ENCODE measurements around the gene EPG5. TPM values are rescaled to one million over a fixed set of nuclear protein-coding genes. Genes with fewer than 3 reads are reported as not detected.

EPG5 gene
- total and polyA plus RNA-seq, 5 experiments from 2014 or later = 2.8 to 53.5 (median 4.7) TPM

GRCh38 chr18:45806226-45806625, 160.9 kb downstream of the EPG5 start:
- H3K4me1 Mint-ChIP-seq = peaks cover 7 to 10% (median 9%) of the 10 kb centered on the region in 4 donors
- H3K27me3 Mint-ChIP-seq = peaks cover 4 to 19% (median 6%) of the 10 kb centered on the region in 5 donors
- no peak overlapping the region for H3K27ac Mint-ChIP-seq
- ATAC-seq = no peak
- peaks cover 3 to 29% (median 27%) of the 10 kb centered on the region in 3 donors for H3K36me3 Mint-ChIP-seq
- H3K9me3 Mint-ChIP-seq = peaks cover 0 to 31% (median 22%) of the 10 kb centered on the region in 9 donors
- POLR2A ChIA-PET = no interaction called here
- H3K4me3 Mint-ChIP-seq = no peak overlapping the region
- DNase-seq = no peak

GRCh38 chr18:45805551-45805950, 161.6 kb downstream of the EPG5 start:
- DNase-seq = no peak
- peaks cover 7 to 10% (median 9%) of the 10 kb centered on the region in 4 donors for H3K4me1 Mint-ChIP-seq
- peaks cover 6 to 32% (median 30%) of the 10 kb centered on the region in 3 donors for H3K36me3 Mint-ChIP-seq
- ATAC-seq = no peak
- POLR2A ChIA-PET = no interaction called here
- peaks cover 4 to 19% (median 6%) of the 10 kb centered on the region in 5 donors for H3K27me3 Mint-ChIP-seq
- no peak overlapping the region for H3K27ac Mint-ChIP-seq
- peaks cover 0 to 31% (median 22%) of the 10 kb centered on the region in 9 donors for H3K9me3 Mint-ChIP-seq
- H3K4me3 Mint-ChIP-seq = no peak overlapping the region

GRCh38 chr18:45802814-45803492, 164.2 kb downstream of the EPG5 start:
- DNase-seq (no peak), ATAC-seq (no peak)
- Mint-ChIP-seq H3K4me3 (no peak overlapping the region), H3K27ac (no peak overlapping the region), H3K4me1 (peaks cover 0 to 8% (median 0%) of the 10 kb centered on the region in 4 donors), H3K36me3 (peaks cover 8 to 26% (median 24%) of the 10 kb centered on the region in 3 donors), H3K27me3 (peaks cover 4 to 19% (median 6%) of the 10 kb centered on the region in 5 donors), H3K9me3 (peaks cover 0 to 26% (median 14%) of the 10 kb centered on the region in 9 donors)
- POLR2A ChIA-PET = no interaction called here

GRCh38 chr18:45801416-45802004, 165.6 kb downstream of the EPG5 start:
- DNase-seq (no peak), ATAC-seq (no peak)
- Mint-ChIP-seq H3K9me3 (peaks cover 0 to 27% (median 12%) of the 10 kb centered on the region in 9 donors), H3K27me3 (peaks cover 4 to 19% (median 6%) of the 10 kb centered on the region in 5 donors), H3K27ac (peak overlapping the region in 1 of 10 donors; percentile 17), H3K36me3 (peaks cover 8 to 26% (median 26%) of the 10 kb centered on the region in 3 donors), H3K4me1 (peaks cover 0 to 5% (median 0%) of the 10 kb centered on the region in 4 donors), H3K4me3 (no peak overlapping the region)
- POLR2A ChIA-PET = no interaction called here

Other genes with a start within 250 kb of the EPG5 start
- gene SLC14A1, start 243.1 kb downstream of the EPG5 start, total RNA-seq = 1 to 10 TPM; 4.1 to 4.3 TPM
- gene SLC14A1, start 243.1 kb downstream of the EPG5 start, polyA plus RNA-seq = 1 to 10 TPM in 2 of 3 donors, under 1 TPM in 1; 0.71 to 2.3 (median 1.1) TPM
- not detected for gene SIGLEC15, start 141.7 kb downstream of the EPG5 start, total RNA-seq
- not detected for gene SIGLEC15, start 141.7 kb downstream of the EPG5 start, polyA plus RNA-seq
- gene PSTPIP2, start 104.9 kb upstream of the EPG5 start, total RNA-seq = 1 to 10 TPM; 6.6 to 8.7 TPM
- gene PSTPIP2, start 104.9 kb upstream of the EPG5 start, polyA plus RNA-seq = 10 to 100 TPM; 10.9 to 17.2 (median 15.1) TPM
- 100 to 1,000 TPM; 277 to 284 TPM for gene ATP5F1A, start 131.0 kb upstream of the EPG5 start, total RNA-seq
- gene ATP5F1A, start 131.0 kb upstream of the EPG5 start, polyA plus RNA-seq = 100 to 1,000 TPM; 496 to 502 (median 498) TPM
- gene HAUS1, start 137.1 kb upstream of the EPG5 start, total RNA-seq = 10 to 100 TPM; 19.8 to 20.7 TPM
- 10 to 100 TPM; 35.1 to 48.4 (median 46.0) TPM for gene HAUS1, start 137.1 kb upstream of the EPG5 start, polyA plus RNA-seq